Aorta (tissue), 5 donors: ENCODE results near the gene CELF3. TPM values are rescaled to one million over a fixed set of nuclear protein-coding genes. Genes with fewer than 3 reads are reported as not detected.

Experiments used
- ATAC-seq: fragments of 200-7000 bp; cut with Tn5 transposase; one replicate; pipeline ENCODE4 v1.9.1; 2022; ENCODE audit warnings: moderate library complexity; ENCODE audit not compliant: low FRiP score
- DNase-seq, 2 donors: peaks; one replicate each; pipeline ENCODE4 v3.0.0-alpha.2; 2020
- H3K27ac ChIP-seq, 2 donors: one replicate each; pipeline ENCODE4 v1.5.1; 2013; ENCODE audit warnings: low read length in 2 of 2, mild to moderate bottlenecking in 2 of 2, moderate library complexity in 2 of 2, control low read depth in 1 of 2, inconsistent platforms in 1 of 2, low read depth in 1 of 2
- H3K27me3 ChIP-seq, 2 donors: one replicate each; pipeline ENCODE4 v1.6.1; 2013; ENCODE audit warnings: control low read depth in 1 of 2, low read length in 1 of 2, mild to moderate bottlenecking in 1 of 2, moderate library complexity in 1 of 2; ENCODE audit not compliant: insufficient read depth in 2 of 2, control insufficient read depth in 1 of 2
- H3K36me3 ChIP-seq, 2 donors: one replicate each; pipeline ENCODE4 v1.6.1; 2013; ENCODE audit warnings: control low read depth in 1 of 2, low read length in 1 of 2, mild to moderate bottlenecking in 1 of 2; ENCODE audit not compliant: insufficient read depth in 2 of 2, control insufficient read depth in 1 of 2
- H3K4me1 ChIP-seq, 2 donors: one replicate each; pipeline ENCODE4 v1.6.1; 2013; ENCODE audit warnings: low read length in 2 of 2, control low read depth in 1 of 2, mild to moderate bottlenecking in 1 of 2, moderate library complexity in 1 of 2; ENCODE audit not compliant: insufficient read depth in 2 of 2, control insufficient read depth in 1 of 2
- H3K4me3 ChIP-seq, 2 donors: one replicate each; pipeline ENCODE4 v1.5.1; 2013; ENCODE audit warnings: low read length in 2 of 2, control low read depth in 1 of 2, mild to moderate bottlenecking in 1 of 2
- H3K9me3 ChIP-seq: one replicate; pipeline ENCODE4 v1.6.1; 2013; ENCODE audit warnings: mild to moderate bottlenecking, low read length; ENCODE audit not compliant: control insufficient read depth
- WGBS, 2 donors: extraction: QIAGEN DNeasy Blood & Tissue Kit; methylation state at CpG; one replicate each; pipeline ENCODE4 v1.1.7; 2013; 5-methylcytosine and 5-hydroxymethylcytosine counted together
- intact Hi-C, 2 donors: fragments of 100-400 bp; cut with DNase I; formaldehyde crosslinking; loops; one replicate each; pipeline versions ENCODE4 v1.14.2 to v1.15.0; 2022
- long read RNA-seq, 2 donors: library from polyadenylated mRNA; unstranded; transcript quantifications; one replicate each; pipeline ENCODE4 v2.0.0, GENCODE V29; 2020 to 2021
- polyA plus RNA-seq, 2 donors: library from polyadenylated mRNA; stranded (reverse); fragments of 200-250 nt; gene quantifications; one replicate each; pipeline ENCODE4 v1.2.3, GENCODE V29; 2013
- total RNA-seq, 2 donors: library from RNA; stranded (reverse); fragmentation: NEBNext Ultra II Directional; extraction: Animal tissue kit (Norgen Biotek cat#: 25700); gene quantifications; one replicate each; pipeline ENCODE4 v1.2.1, GENCODE V29; 2021
- donor health status: healthy with polysubstance abuse.
- donor health status: Bipolar disorder and iron deficiency.
- donor health status: DM: no; HTN: no; CAD: no.
- donor health status: DM: no; HTN: no; CAD: no.
- donor health status: DM: yes; HTN: yes; CAD: no.

CELF3 gene
- total RNA-seq (not detected), polyA plus RNA-seq (under 1 TPM in 1 of 2 donors, not detected in 1; 0.13 TPM)
- long read RNA-seq, donor 1, result 0 reads
- long read RNA-seq, donor 2, result 0 reads

- Histone ChIP-seq H3K36me3 (no peaks in the 10 kb centered on the region), H3K4me3 (no peak within 1 kb of the TSS), H3K27me3 (no peaks in the 10 kb centered on the region), H3K9me3 (no peaks in the 10 kb centered on the region), H3K27ac (no peak within 1 kb of the TSS), H3K4me1 (no peaks in the 10 kb centered on the region)
- WGBS, 2 donors, result 5 to 10% methylated on average over 24 to 27 of the region's 27 CpGs
- intact Hi-C loops, result no loop called here
- no peak for ATAC-seq
- no peak for DNase-seq
Observed at GRCh38 chr1:151716771-151717631, at the start of gene CELF3. TSS of gene CELF3 (minus strand) at chr1:151716803. CDS start at chr1:151716020, 783 bp downstream.

DNA sequence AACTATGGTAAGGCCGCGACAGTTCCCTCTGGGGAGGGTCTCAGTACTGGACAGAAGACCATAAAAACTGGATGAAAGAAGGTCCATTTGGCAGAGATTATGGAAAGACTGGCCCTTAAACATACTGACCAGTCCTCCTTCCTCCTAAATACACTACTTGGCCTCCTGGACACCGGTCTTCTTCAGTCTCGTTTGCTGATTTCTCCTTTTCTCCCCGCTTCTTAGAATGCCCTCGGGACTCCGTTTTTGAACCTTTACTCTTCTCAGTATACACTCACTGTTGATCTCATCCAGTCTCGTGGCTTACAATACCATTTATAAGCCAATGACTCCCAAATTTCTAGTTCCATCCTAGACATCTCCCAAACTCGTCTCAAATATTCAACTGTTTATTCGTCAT, 47.4 kb upstream of the CELF3 start:
- ATAC-seq, result no peak

GRCh38 chr1:151762941-151763921, 46.6 kb upstream of the CELF3 start, which contains the start of gene MRPL9:
TSS of gene MRPL9 (minus strand) at chr1:151763496. CDS start at chr1:151763479, 17 bp downstream.
- 0% methylated on average over 68 of the region's 68 CpGs for WGBS, 2 donors

More for the DNA sequence above, 47.4 kb upstream of the CELF3 start:
- Histone ChIP-seq H3K36me3 (no peaks in the 10 kb centered on the region), H3K4me1 (peaks cover 0 to 2% of the 10 kb centered on the region in 2 donors), H3K4me3 (peak overlapping the region; percentile 68 to 72), H3K9me3 (no peaks in the 10 kb centered on the region), H3K27ac (peak overlapping the region; percentile 16 to 95), H3K27me3 (no peaks in the 10 kb centered on the region)
- 43 to 54% methylated on average over 10 of the region's 10 CpGs for WGBS, 2 donors
- intact Hi-C loops, result no loop called here
- DNase-seq, result no peak

GRCh38 chr1:151760597-151761385, 44.2 kb upstream of the CELF3 start:
- Histone ChIP-seq H3K36me3 (peaks cover 0 to 2% of the 10 kb centered on the region in 2 donors), H3K27me3 (no peaks in the 10 kb centered on the region), H3K27ac (no peak overlapping the region), H3K4me3 (no peak overlapping the region), H3K4me1 (peaks cover 0 to 2% of the 10 kb centered on the region in 2 donors), H3K9me3 (no peaks in the 10 kb centered on the region)
- no peak for DNase-seq
- no peak for ATAC-seq
- WGBS, 2 donors, result 75 to 96% methylated on average over 7 of the region's 7 CpGs
- intact Hi-C loops, result no loop called here

More at GRCh38 chr1:151762941-151763921, 46.6 kb upstream of the CELF3 start, which contains the start of gene MRPL9:
- H3K9me3 ChIP-seq, result no peaks in the 10 kb centered on the region
- no peaks in the 10 kb centered on the region for H3K27me3 ChIP-seq
- H3K4me3 ChIP-seq, result peak within 1 kb of the TSS; percentile 68 to 72
- H3K4me1 ChIP-seq, result peaks cover 0 to 2% of the 10 kb centered on the region in 2 donors
- intact Hi-C loops, result no loop called here
- ATAC-seq (peak; percentile 97), DNase-seq (peak; percentile 86 to 94)
- H3K36me3 ChIP-seq, result peaks cover 0 to under 1% of the 10 kb centered on the region in 2 donors
- H3K27ac ChIP-seq, result peak within 1 kb of the TSS; percentile 49 to 95

- H3K27me3 ChIP-seq, result no peaks in the 10 kb centered on the region
- no peak for ATAC-seq
Observed at GRCh38 chr1:151759241-151759640, 42.6 kb upstream of the CELF3 start.

DNA sequence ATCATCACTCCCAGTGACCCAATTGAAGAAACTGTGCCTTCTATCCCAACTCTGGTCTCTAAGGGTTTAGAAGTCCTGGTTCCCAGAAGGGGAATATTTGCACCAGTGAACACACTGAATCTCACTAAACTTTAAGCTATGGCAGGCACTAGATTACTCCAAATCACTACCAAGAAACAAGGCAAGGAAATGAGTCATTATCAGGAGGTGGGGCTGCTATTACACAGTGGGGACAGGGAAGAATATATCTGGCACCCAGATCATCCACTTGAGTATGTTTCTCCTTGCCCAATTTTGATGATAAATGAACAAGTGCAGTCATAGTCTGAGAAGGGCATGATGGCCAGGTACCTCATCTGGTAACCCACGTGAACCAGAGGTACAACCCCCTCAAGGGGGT, 39.7 kb upstream of the CELF3 start:
- Histone ChIP-seq H3K4me1 (no peaks in the 10 kb centered on the region), H3K36me3 (peaks cover 0 to 2% of the 10 kb centered on the region in 2 donors), H3K9me3 (no peaks in the 10 kb centered on the region), H3K27me3 (no peaks in the 10 kb centered on the region), H3K27ac (no peak overlapping the region), H3K4me3 (no peak overlapping the region)
- no peak for DNase-seq
- intact Hi-C loops, result no loop called here
- ATAC-seq, result no peak
- 47 to 68% methylated on average over 1 of the region's 1 CpG for WGBS, 2 donors

More at GRCh38 chr1:151759241-151759640, 42.6 kb upstream of the CELF3 start:
- no peaks in the 10 kb centered on the region for H3K9me3 ChIP-seq
- H3K4me1 ChIP-seq, result peaks cover 0 to 2% of the 10 kb centered on the region in 2 donors
- H3K36me3 ChIP-seq, result peaks cover 0 to 2% of the 10 kb centered on the region in 2 donors
- DNase-seq, result no peak
- intact Hi-C loops, result no loop called here
- H3K27ac ChIP-seq, result no peak overlapping the region
- no peak overlapping the region for H3K4me3 ChIP-seq

DNA sequence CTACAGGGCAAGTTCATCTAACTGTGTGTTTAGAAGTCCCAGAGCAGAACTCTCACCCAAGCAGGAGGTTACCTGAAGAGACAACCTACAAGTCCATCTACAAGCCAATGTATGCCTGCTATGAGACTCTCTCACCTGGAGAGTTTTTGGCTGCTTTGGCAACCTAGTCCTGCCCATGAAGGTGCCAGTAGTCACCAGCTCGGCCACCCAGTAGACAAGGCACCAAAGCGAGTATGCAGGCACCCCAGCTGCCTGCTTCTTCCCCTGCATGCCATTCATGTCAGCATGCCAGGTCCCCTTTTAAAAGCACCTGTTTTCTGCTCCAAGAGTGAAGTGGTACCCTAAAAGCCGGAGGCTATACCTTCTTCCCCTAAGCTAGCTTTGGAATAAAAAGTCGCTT, 24.9 kb upstream of the CELF3 start:
- H3K27ac ChIP-seq, result no peak overlapping the region
- H3K4me3 ChIP-seq, result no peak overlapping the region
- no peaks in the 10 kb centered on the region for H3K27me3 ChIP-seq
- no peak for DNase-seq
- H3K4me1 ChIP-seq, result no peaks in the 10 kb centered on the region
- ATAC-seq, result no peak
- 84% methylated on average over 4 of the region's 4 CpGs for WGBS, 2 donors
- no peaks in the 10 kb centered on the region for H3K36me3 ChIP-seq
- intact Hi-C loops, result no loop called here
- no peaks in the 10 kb centered on the region for H3K9me3 ChIP-seq
